Ovary (tissue), 9 donors: ENCODE results near the gene EFEMP1. TPM values are rescaled to one million over a fixed set of nuclear protein-coding genes. Genes with fewer than 3 reads are reported as not detected.

Experiments
- DNase-seq, 5 donors: peaks; one replicate each; pipeline ENCODE4 v3.0.0-alpha.2; 2019 to 2020
- H3K27ac ChIP-seq, 2 donors: fragments of 200-600 bp; one replicate each; pipeline versions ENCODE4 v1.5.1 to v1.8.0; 2019 to 2022
- H3K27me3 ChIP-seq: fragments of 200-600 bp; one replicate; pipeline ENCODE4 v1.8.0; 2022
- H3K36me3 ChIP-seq: fragments of 200-600 bp; sonication (generic); one replicate; pipeline ENCODE4 v1.5.1; 2019
- H3K4me1 ChIP-seq: one replicate; pipeline ENCODE4 v1.8.1; 2013; ENCODE audit warnings: mild to moderate bottlenecking, moderate library complexity; ENCODE audit not compliant: insufficient read depth
- H3K4me3 ChIP-seq: fragments of 200-600 bp; sonication (generic); one replicate; pipeline ENCODE4 v1.5.1; 2017
- H3K9me3 ChIP-seq, 2 donors: fragments of 200-600 bp in 1 of 2; sonication (generic) in 1 of 2; one replicate each; pipeline versions ENCODE4 v1.5.1 to v1.8.1; 2013 to 2019; ENCODE audit warnings: mild to moderate bottlenecking in 1 of 2, moderate library complexity in 1 of 2
- CTCF ChIP-seq, 3 donors: fragments of 450-650 bp in 2 of 3; fragments of 200-600 bp in 1 of 3; IDR thresholded peaks; one replicate each; pipeline versions ENCODE4 v1.5.1 to v1.8.0; 2016 to 2022; ENCODE audit warnings: antibody characterized with exemption in 3 of 3, mild to moderate bottlenecking in 1 of 3
- EP300 ChIP-seq: sonication (generic); formaldehyde crosslinking; IDR thresholded peaks from one replicate; pipeline ENCODE4 v1.6.1; 2017; ENCODE audit warnings: antibody characterized with exemption
- POLR2A ChIP-seq: fragments of 450-650 bp; IDR thresholded peaks from one replicate; pipeline ENCODE4 v1.6.1; 2017; ENCODE audit warnings: antibody characterized with exemption, mild to moderate bottlenecking, moderate library complexity
- WGBS, 3 donors: extraction: QIAGEN DNeasy Blood & Tissue Kit in 1 of 3; methylation state at CpG; one replicate each; pipeline versions ENCODE4 v1.1.5 to v1.1.7; 2013 to 2017; 5-methylcytosine and 5-hydroxymethylcytosine counted together
- intact Hi-C, 4 donors: fragments of 100-400 bp; cut with DNase I; formaldehyde crosslinking; loops; one replicate each; pipeline versions ENCODE4 v1.11.0 to v1.15.1; 2022 to 2023
- polyA plus RNA-seq, 2 donors: library from polyadenylated mRNA; stranded (reverse); fragments of 200-250 nt in 1 of 2; fragments of 350-450 nt in 1 of 2; fragmentation: Illumina TruSeq in 1 of 2; extraction: RNeasy Lipid Tissue Mini Kit (QIAGEN cat#74804) in 1 of 2; gene quantifications; one replicate each; pipeline ENCODE4 v1.2.3, GENCODE V29; 2013 to 2014
- total RNA-seq, 7 donors: library from RNA; depleted of rRNA in 2 of 7; stranded (reverse); fragments of >200 nt in 2 of 7; fragmentation: NEBNext Ultra II Directional in 3 of 7; extraction: Animal tissue kit (Norgen Biotek cat#: 25700) in 3 of 7; gene quantifications; one replicate each; pipeline versions ENCODE4 v1.1.0 to v1.2.4, GENCODE V29; 2016 to 2023
- donor health status: DM: no; HTN: no; CAD: no; lungs with moderate emphysema.
- donor health status: DM: no; HTN: no; CAD: no.
- donor health status: Bipolar disorder and iron deficiency.
- donor health status: DM: yes; HTN: yes; CAD: no.
- donor health status: DM: no; HTN: no; CAD: no.
- donor health status: DM: yes; HTN: yes; CAD: no.

Gene EFEMP1
- total and polyA plus RNA-seq, 9 donors: 204 to 482 (median 282) TPM

GRCh38 chr2:55951533-55951932 is 28.0 kb upstream of the EFEMP1 start:
- Histone ChIP-seq H3K27ac (no peak overlapping the region), H3K4me1 (peaks cover 2% of the 10 kb centered on the region), H3K4me3 (no peak overlapping the region), H3K27me3 (no peaks in the 10 kb centered on the region), H3K36me3 (no peaks in the 10 kb centered on the region), H3K9me3 (no peaks in the 10 kb centered on the region)
- TF ChIP-seq CTCF (IDR thresholded peaks at IDR 0.05) (no peak), POLR2A (no peak), EP300 (no peak)
- DNase-seq: no peak
- 85 to 90% (median 88%) methylated on average over 5 of the region's 5 CpGs for WGBS, 3 donors
- intact Hi-C loops: loop anchor here in 1 of 4 donors (5.0 kb wide), 1 partner anchor 184 kb away; no protein-coding TSS in a partner anchor

GRCh38 chr2:55949613-55950012 is 26.0 kb upstream of the EFEMP1 start:
- no peak overlapping the region for H3K27ac ChIP-seq
- intact Hi-C loops: loop anchor here in 1 of 4 donors (5.0 kb wide), 1 partner anchor 182 kb away; no protein-coding TSS in a partner anchor
- no peaks in the 10 kb centered on the region for H3K27me3 ChIP-seq
- TF ChIP-seq CTCF (IDR thresholded peaks at IDR 0.05) (no peak), POLR2A (no peak), EP300 (no peak)
- H3K9me3 ChIP-seq: no peaks in the 10 kb centered on the region
- peaks cover 2% of the 10 kb centered on the region for H3K4me1 ChIP-seq
- H3K4me3 ChIP-seq: no peak overlapping the region
- 64 to 73% (median 65%) methylated on average over 2 of the region's 2 CpGs for WGBS, 3 donors
- no peak for DNase-seq
- H3K36me3 ChIP-seq: no peaks in the 10 kb centered on the region

- TF ChIP-seq EP300: no peak
- no peak for TF ChIP-seq POLR2A
- no peak for TF ChIP-seq CTCF (IDR thresholded peaks at IDR 0.05)
- intact Hi-C loops: no loop called here
- no peak overlapping the region for H3K27ac ChIP-seq
These were observed 25.6 kb upstream of the EFEMP1 start for GRCh38 chr2:55949211-55949610.

GRCh38 chr2:55948176-55948923 is 24.8 kb upstream of the EFEMP1 start:
- H3K9me3 ChIP-seq: no peaks in the 10 kb centered on the region
- intact Hi-C loops: no loop called here
- H3K36me3 ChIP-seq: no peaks in the 10 kb centered on the region
- peaks cover 2% of the 10 kb centered on the region for H3K4me1 ChIP-seq
- no peaks in the 10 kb centered on the region for H3K27me3 ChIP-seq
- no peak overlapping the region for H3K27ac ChIP-seq
- TF ChIP-seq EP300: no peak
- TF ChIP-seq CTCF (IDR thresholded peaks at IDR 0.05): no peak
- TF ChIP-seq POLR2A: no peak
- H3K4me3 ChIP-seq: no peak overlapping the region
- DNase-seq: no peak

More at GRCh38 chr2:55949211-55949610, 25.6 kb upstream of the EFEMP1 start:
- DNase-seq: no peak
- Histone ChIP-seq H3K9me3 (no peaks in the 10 kb centered on the region), H3K27me3 (no peaks in the 10 kb centered on the region), H3K4me1 (peaks cover 2% of the 10 kb centered on the region), H3K4me3 (no peak overlapping the region), H3K36me3 (no peaks in the 10 kb centered on the region)
